Measurements from ENCODE around the gene CYTH2.

The CYTH2 gene, protein sequence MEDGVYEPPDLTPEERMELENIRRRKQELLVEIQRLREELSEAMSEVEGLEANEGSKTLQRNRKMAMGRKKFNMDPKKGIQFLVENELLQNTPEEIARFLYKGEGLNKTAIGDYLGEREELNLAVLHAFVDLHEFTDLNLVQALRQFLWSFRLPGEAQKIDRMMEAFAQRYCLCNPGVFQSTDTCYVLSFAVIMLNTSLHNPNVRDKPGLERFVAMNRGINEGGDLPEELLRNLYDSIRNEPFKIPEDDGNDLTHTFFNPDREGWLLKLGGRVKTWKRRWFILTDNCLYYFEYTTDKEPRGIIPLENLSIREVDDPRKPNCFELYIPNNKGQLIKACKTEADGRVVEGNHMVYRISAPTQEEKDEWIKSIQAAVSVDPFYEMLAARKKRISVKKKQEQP

DNA sequence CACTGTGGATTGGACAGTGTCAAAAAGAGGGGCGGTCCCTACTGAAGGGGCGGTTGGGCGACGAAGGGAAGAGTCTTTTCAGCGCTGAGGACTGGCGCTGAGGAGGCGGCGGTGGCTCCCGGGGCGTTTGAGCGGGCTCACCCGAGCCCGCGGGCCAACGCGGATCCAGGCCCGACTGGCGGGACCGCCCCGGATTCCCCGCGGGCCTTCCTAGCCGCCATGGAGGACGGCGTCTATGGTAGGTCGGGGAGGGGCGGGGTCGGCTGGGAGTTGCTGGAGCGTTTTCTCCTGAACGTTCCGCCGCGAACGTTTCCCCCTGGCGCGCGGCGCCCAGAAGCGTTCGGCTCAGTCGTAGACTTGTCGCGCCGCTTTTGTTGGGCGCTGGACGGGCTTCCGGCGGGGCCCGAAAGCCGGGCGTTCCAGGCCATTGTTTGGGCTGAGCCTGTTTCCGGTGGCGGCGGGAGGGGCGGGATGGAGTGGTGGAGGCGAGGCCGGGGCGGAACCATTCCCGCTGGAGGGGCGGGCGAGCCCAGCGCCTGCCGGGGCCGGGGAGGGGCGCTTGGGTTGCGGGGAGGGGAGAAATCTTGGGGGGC is at the start of gene CYTH2:
TSS of gene CYTH2 (plus strand) at position 81 of the 593 bp plus-strand sequence. CDS start at position 220, 139 bp downstream.
- peak; percentile 69 for DNase-seq

DNA sequence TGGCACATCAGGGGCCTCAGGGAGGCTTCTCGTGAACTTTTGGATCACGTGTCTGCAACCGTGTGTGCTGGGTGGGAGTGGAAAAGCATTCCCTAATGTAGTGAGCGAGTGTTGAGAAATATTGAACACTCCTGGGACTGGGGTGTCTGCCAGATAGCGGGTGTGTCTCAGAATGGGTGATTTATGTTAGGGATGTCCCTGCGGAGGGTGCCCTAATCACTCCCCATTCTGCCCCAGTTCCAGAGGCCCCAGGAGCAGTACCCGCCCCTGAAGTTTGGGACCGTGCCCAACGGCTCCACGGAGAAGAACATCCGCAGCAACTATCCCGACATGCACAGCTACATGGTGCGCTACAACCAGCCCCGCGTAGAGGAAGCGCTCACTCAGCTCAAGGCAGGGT is 47.6 kb upstream of the CYTH2 start:
- no peak for DNase-seq

DNA sequence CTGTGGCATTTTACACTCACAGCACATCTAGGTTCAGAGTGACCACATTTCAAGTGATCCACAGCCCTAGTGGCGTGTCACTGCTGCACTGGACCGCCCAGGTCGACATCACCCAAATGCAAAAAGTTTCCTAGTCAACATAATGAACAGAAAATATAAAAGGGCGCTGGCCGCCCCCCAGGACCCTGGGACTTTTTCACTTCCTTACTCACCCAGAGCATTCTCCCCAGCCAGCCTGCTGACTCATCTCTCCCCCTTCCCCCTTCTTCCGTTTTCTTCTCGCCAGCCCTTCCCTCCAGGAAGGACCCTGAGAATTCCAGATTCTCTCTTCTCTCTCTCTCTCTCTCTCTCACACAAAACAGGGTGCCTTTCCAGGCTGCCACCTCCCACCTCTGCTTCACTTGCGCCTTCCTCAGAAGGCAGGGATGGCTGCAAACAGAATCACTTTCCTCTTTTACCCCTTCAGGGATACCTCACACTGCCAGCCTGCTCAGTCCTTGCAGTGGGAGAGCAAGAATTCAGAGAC is 44.4 kb upstream of the CYTH2 start:
- DNase-seq: no peak

DNA sequence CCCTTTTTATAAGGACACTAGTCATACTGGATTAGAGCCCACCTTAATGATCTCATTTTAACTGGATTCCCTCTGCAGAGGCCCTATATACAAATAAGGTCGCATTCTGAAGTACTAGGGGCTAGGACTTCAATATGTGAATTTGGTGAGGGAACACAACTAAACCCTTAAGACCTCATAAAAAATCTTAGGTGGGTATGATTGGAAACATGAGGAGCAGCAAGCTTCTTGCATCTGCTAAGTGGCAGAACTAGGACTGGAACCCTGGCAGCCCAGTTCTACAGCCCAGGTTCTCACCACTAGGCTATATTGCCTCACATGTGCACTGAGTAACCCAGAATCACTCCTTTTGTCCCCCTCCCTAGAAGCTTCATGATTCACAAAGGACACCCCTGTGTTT is 40.5 kb upstream of the CYTH2 start:
- DNase-seq: no peak

DNA sequence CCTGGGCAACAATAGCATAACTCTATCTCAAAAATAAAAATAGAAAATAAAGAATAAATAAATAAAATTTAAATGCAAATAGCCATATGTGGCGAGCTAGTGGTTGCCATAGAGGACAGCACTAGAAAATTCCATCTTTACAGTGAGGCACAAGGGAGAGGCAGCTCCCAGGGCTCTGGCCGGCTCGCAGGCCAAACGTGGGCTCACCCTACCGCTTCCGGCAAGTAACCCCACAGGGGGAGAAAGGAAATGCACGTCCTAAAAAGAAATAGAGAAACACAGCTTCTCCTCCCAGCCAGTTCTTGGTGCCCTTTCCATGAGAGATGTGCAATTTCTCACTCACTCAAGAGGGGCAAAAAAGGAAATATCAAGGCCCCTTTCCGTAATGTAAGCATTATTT is 35.8 kb upstream of the CYTH2 start:
- no peak for DNase-seq

DNA sequence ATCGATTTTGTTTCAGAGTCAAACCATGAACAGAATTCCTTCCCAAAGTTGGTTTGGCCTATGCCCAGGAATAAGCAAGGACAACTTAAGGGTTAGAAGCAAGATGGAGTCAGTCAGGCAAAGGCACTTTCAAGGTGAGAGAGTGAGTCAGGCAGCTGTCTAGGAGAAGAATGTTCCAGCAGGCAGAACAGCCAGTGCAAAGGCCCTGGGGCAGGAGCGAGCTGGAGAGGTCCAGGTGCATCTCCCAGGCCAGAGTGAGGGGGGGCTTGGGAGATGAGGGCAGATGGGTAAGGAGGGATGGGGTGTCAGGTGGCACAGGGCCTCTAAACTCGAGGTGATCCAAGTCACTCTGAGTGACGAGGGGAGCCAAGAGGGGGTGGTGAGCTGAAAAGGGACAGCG is 32.6 kb upstream of the CYTH2 start:
- no peak for DNase-seq

DNA sequence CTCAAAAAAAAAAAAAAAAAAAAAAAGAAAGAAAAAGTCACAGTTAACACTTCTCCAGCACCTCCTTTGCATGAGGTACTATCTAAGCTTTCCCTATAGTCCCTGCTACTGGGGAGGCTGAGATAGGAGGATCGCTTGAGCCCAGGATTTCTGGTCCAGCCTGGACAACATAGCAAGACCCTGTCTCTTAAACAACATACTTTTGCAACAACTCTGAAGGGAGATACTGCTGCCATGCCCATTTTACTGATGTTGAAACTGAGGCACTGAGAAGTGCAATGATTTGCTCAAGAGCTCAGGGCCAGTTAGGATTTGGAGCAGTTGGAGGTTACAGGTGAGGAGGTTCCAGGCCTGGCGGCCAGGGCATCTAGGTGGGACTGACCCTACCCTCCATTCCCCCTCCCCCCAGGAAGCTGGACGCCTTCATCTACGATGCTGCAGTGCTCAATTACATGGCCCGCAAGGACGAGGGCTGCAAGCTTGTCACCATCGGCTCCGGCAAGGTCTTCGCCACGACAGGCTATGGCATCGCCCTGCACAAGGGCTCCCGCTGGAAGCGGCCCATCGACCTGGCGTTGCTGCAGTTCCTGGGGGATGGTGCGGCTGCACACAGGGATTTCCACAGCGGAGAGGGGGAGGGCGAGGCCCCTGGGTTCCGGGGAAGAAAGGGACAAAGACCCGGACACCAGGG is 27.7 kb upstream of the CYTH2 start:
- no peak for DNase-seq

DNA sequence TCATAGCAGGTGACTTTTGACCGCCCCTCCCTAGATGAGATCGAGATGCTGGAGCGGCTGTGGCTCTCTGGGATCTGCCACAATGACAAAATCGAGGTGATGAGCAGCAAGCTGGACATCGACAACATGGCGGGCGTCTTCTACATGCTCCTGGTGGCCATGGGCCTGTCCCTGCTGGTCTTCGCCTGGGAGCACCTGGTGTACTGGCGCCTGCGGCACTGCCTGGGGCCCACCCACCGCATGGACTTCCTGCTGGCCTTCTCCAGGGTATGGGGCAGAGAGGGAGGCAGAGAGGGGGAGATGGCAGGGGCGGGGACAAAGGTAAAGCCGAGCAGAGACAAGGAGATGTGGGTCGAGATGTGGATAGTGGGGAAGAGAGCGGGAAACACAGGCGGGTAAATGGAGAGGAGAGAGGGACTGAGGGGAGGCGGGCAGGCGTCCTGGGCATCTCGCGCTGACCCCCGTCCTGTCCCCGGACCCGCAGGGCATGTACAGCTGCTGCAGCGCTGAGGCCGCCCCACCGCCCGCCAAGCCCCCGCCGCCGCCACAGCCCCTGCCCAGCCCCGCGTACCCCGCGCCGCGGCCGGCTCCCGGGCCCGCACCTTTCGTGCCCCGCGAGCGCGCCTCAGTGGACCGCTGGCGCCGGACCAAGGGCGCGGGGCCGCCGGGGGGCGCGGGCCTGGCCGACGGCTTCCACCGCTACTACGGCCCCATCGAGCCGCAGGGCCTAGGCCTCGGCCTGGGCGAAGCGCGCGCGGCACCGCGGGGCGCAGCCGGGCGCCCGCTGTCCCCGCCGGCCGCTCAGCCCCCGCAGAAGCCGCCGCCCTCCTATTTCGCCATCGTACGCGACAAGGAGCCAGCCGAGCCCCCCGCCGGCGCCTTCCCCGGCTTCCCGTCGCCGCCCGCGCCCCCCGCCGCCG is 26.8 kb upstream of the CYTH2 start:
- DNase-seq: no peak

DNA sequence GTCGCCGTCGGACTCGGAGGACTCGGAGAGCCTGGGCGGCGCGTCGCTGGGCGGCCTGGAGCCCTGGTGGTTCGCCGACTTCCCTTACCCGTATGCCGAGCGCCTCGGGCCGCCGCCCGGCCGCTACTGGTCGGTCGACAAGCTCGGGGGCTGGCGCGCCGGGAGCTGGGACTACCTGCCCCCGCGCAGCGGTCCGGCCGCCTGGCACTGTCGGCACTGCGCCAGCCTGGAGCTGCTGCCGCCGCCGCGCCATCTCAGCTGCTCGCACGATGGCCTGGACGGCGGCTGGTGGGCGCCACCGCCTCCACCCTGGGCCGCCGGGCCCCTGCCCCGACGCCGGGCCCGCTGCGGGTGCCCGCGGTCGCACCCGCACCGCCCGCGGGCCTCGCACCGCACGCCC is 25.9 kb upstream of the CYTH2 start:
- peak; percentile 47 for DNase-seq

DNA sequence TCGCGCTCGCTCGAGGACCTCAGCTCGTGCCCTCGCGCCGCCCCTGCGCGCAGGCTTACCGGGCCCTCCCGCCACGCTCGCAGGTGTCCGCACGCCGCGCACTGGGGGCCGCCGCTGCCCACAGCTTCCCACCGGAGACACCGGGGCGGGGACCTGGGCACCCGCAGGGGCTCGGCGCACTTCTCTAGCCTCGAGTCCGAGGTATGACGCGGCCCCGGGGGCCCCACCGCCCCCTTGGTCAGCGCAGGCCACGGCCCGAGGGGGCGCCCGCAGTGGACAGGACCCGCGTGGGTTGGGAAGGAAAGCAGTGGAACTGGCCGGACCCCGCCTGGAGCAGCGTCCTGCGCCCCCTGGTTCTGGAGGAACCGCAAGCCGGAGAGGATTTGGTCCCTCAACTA is 25.4 kb upstream of the CYTH2 start:
- no peak for DNase-seq

DNA sequence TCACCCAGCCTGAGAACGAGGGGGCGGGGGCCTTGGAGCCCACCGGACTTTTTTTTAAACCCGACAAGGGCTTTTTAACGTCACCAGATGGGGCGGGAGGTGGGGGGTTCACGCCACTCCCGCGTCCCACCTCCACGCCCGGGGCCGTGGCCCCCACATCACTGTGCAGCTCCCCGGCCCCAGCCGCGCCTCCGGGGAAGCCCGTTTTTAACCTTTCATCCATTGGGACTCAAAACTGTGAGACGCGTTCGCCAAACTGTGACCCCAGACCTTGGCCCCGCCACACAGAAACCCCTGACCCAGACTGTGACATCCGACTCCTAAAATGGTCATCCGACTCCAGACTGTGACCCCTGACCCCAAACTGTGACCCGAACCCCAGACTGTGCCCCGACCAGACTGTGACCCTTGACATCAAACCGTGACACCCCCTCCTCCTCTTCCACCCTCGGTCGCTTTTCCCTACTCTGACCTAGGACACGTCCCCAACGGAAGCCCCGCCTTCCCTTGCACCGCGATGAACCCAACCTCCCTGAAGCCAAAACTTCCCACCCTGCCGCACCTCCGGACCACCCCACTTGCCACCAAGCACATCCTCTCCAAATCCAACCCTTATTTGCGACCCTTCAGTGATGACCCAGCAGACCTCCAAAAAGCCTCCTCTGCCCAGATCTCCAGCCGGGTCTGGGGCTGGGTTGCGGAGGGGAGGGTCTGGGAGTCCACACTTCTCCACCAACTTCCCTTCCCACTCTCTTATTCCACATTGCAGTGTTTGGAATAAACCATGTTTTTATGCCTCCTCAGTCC is 24.8 kb upstream of the CYTH2 start:
- DNase-seq: no peak

DNA sequence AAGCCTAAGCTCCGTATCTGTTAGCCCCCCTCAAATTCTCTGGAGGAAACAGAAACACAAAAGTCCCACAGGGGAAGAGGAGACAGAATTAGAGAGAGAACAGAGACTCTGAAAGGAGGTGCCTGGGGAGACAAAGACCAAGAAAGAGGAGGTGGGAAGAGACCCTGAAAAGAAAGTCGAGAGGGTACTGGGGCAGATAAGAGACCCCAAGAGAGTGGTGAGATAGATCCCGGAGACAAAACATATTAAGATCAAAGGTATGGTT is 24.3 kb upstream of the CYTH2 start:
- no peak for DNase-seq

DNA sequence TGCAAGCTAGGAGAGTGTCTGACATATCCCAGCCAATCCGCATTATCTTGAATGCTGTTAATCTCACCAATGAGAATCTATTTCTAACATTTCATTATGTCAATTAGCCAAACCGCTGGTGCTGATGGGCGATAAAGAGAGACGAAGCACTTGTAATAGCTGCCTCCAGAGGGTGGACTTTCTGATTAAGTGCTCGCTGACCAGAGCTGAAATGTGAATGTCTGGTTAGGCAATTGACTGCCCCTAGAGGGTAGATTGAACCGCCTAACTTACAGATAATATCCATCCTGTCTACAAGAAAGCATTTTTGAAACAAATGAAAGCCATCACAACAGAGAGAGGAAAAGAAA is 23.9 kb upstream of the CYTH2 start:
- peak; percentile 73 for DNase-seq

DNA sequence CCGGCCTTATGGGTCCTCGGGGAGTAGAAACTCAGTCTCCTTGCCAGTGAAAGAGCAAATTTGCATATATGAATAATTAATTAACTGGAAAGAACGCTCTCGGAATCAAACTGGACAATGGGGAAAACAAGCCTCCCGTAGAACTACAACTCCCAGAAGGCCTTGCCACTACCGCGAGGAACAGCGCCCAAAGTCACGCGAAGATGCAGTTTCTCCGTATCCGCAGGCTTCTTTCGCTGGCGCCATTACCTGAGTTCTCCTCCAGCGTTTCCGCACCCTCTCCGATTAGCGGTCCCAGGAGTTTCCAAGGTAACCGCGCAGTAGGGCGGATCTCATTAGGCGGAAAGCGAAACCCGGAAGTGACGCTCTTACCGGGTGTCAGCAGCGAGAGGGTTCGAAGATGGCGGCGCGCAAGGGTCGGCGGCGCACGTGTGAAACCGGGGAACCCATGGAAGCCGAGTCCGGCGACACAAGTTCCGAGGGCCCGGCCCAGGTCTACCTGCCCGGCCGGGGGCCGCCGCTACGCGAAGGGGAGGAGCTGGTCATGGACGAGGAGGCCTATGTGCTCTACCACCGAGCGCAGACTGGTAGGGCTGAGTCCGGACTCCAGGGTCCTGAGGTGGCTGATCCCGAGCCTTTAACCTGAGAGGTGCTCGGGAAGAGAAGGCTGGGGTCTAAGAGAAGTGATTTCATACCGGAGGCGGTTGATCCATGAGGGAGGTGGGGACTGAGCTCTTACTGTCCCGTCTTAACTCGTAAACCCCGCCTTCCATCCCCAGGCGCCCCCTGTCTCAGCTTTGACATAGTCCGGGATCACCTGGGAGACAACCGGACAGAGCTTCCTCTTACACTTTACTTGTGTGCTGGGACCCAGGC is 23.3 kb upstream of the CYTH2 start, which contains the start of gene GRWD1:
TSS of gene GRWD1 (plus strand) at position 378 of the 876 bp plus-strand sequence. CDS start at position 401, 23 bp downstream.
- DNase-seq: peak; percentile 98

DNA sequence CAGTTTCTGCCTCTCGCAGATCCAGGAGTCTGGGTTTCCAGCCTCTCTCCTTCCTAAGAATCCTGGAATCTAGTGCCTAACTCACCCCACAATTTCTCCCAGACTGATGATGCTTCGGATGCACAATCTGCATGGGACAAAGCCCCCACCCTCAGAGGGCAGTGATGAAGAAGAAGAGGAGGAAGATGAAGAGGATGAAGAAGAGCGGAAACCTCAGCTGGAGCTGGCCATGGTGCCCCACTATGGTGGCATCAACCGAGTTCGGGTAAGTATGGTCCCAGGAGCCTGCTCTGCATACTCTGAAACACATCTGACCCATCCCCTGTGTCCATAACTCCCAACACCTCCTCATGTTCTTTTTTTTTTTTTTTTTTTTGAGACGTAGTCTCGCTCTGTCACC is 22.6 kb upstream of the CYTH2 start:
- DNase-seq: no peak

DNA sequence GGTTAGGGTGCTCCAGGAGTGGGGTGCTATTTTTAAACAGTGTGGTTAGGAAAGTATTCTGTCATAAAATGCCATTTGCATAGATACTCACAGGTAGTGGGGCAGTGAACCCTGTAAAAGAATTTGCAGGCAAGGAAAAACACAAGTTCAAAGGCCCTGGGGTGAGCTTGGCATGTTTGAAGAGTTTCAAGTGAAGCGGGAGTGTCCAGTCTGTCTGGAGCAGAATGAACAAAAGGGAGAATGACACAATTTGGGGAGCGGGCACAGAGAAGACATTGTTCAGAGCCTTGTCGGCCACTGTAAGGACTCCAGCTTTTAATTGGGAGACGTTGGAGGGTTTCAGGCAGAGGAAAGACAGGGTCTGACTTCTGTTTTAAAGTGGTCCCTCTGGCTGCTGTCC is 20.6 kb upstream of the CYTH2 start:
- DNase-seq: no peak

DNA sequence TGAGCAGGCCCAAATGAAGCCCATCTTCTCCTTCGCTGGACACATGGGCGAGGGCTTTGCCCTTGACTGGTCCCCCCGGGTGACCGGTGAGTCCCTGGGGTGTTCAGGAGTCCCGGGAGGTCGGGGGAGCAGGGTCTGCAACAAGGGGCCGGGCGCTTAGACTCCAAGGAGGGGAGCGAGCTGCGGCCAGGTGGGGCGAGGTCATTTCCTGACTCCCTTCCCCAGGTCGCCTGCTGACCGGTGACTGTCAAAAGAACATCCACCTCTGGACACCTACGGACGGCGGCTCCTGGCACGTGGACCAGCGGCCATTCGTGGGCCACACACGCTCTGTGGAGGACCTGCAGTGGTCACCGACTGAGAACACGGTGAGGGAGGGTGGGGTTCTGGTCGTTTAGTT is 18.7 kb upstream of the CYTH2 start:
- no peak for DNase-seq

DNA sequence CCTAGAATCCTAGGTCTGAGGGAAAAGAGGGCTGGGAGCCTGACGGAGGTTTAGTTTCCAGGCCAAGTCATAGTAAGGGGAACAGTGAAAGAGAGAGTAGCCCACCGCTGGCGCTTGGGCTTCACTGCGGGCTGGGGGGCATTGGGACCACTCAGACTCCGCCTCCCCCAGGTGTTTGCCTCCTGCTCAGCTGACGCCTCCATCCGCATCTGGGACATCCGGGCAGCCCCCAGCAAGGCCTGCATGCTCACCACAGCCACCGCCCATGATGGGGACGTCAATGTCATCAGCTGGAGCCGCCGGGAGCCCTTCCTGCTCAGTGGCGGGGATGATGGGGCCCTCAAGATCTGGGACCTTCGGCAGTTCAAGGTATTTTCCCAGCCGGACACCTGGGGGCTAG is 18.3 kb upstream of the CYTH2 start:
- DNase-seq: no peak

DNA sequence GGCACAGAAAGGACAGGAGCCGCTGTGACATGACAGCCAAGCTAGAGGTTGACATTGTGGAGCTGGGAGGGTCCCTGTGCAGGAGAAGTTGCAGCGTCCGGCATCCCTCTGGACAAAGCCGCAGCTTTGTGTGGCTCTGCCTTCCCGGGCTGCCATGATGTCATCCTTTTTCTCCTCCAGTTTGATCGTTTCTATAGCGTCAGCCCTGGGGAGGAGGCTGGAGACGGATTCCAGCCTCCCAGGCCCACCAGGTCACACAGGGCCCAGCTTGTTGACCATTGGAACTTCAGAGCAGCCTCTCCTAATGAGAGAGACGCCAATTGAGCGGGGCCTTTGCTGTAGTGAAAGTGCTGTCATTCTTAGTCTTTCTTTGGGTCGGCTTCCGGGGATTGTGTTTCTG is 17.5 kb upstream of the CYTH2 start:
- DNase-seq: no peak

DNA sequence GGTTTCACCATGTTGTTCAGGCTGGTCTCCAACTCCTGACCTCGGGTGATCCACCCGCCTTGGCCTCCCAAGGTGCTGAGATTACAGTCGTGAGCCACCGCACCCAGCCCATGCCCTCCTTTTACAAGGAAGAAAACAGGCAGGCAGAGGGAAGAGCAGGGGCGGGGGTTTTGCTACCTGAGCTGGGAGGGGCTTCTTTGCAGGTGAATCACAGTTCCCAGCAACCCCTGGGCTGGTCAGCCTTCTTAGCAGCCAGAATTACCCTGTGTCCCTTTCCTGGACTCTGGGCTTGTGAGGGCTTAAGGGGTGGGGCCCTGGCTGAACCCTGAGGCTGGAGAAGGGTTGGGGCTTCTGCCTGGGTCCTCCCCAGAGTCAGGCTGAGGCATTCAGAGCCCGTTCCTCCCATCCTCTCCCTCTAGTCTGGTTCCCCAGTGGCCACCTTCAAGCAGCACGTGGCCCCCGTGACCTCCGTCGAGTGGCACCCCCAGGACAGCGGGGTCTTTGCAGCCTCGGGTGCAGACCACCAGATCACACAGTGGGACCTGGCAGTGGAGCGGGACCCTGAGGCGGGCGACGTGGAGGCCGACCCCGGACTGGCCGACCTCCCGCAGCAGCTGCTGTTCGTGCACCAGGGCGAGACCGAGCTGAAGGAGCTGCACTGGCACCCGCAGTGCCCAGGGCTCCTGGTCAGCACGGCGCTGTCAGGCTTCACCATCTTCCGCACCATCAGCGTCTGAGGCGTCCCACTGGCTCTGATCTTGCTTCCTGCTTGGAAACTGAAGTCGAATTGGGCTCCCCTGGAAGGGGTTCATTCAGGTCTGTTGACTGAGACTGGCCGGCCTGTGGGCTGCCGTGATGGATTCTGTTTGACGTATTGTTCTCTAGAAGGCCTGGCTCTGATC is 16.6 kb upstream of the CYTH2 start:
- DNase-seq: no peak

All from NCI-H2029 (cell line).